Measurements from ENCODE around the gene FOXK1.

Gene FOXK1

DNA sequence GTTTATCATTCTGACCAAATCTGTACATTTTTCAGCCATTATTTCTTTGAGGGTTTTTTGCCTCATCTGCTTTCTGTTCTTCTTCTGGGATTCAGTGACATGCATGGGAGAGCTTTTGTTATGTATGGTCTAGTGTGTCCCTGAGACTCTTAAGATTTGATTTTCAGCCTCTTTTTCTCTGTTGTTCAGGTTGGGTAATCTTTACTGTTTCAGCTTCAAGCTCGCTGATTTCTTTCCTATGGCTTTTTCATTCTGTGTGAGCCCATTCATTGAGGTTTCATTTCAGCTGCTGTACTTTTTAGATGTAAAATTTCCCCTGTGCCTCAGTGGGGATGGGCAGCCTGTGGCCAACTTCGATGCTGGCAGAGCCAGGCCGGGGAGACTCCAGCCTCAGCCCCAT is 38.1 kb downstream of the FOXK1 start:
- no peak for DNase-seq (ENCODE audit: low read depth in 2 of 3, low spot score in 1 of 3)

DNA sequence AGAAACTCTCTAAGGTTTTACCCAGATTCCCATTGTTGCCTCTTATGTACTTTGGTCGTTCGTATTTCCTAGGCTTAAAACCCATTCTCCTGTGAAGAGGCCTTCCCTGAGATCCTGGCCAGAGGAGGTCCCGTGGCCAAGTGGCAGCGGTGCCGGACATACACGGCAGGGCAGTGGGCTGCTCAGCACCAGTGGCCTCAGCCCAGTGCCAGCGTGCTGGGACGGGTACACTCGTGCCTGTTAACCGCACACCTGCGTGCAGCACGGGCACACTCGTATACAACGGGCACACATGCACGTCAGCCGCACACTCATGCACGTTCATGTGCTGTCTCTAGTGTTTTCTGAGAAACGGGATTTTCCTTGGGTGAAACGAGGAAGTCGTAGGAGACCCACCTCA is 40.2 kb downstream of the FOXK1 start:
- DNase-seq (ENCODE audit: low read depth in 2 of 3, low spot score in 1 of 3): no peak

DNA sequence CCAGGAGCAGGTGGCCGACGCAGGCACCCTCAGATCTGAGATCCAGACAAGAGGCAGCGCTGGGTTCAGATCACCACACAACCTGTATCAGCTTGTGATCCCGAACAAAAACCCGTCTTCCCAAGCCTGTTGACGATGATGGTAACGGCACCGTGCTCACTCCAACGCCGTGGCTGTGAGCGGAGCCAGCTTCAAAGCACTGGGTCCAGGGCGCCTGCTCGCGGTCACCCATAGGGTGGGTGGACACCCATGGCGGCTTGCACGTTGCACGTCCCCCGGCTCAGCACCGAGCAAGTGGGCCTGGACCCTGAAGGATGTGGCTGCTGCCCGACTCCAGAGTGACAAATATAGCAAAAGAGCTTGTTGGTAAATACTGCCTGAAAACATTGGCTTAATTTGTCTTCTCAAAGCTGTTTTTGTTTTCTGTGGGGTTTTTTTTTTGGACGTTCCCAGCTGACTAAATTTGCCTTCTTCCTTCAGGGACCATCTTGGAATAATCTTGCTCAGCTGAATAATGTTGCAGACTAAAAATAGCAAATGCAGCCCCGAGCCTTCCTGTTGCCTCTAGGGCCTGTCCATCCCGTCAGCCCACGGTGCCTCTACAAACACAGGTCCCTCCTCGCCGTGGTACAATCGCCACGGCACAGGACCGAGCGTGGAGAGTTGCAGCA is 41.0 kb downstream of the FOXK1 start:
- no peak for DNase-seq (ENCODE audit: low read depth in 2 of 3, low spot score in 1 of 3)

DNA sequence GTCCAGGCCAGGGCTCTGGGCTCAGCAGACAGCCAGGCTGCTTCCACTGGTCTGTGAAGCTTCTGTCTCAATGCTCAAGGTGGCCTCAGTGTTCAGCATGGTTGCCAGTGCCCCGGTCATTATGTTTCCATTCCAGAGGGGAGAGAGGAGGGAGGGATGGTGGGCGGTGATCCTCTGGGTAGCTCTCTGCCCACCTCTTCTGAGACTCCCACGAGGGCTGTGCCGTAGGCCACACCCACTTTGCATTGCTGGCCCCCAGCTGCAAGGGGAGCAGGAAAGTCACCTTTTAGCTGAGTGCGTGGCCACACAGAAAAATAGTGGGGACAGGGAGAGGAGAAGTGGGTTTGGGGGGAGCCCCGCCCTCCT is 42.5 kb downstream of the FOXK1 start:
- DNase-seq (ENCODE audit: low read depth in 2 of 3, low spot score in 1 of 3): no peak

DNA sequence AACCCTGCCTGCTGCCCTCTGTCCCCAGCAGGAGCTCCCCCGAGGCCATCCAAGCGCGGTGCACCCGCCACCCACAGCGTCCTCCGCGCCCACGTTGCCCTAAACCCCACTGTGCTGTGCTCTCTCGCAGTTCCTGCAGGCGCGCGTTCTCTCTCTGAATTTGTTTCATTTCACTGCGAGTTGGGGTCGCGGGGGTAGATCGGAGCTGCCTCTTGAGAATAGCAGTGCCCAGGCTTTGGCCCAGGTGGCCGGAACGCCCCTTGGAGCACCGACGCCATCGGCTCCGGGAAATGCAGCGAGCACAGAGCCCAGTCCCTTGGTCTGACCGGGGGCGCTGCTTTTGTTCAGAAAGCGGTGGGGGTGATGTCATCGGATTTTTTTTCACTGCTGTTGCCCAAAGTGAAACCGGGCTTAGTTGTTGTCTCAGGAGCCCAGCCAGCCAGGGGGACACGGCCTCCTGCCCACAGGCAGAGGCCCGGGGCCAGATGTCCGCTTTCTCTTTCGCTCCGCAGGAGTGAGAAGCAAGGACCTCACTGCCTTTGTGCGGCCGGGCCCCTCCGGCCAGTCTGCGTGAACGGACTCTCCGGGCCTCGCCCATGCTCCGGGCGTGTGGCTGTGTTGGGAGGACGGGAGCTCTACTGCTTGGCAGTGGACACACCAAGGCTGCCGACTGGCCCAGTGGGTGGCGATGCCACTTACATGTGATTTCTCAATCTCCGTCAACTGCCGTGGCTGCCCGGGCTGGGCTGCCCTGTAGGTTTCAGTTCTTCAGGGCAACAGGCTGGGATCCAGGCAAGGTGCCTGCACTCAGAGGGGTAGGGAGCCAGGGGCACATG is 43.1 kb downstream of the FOXK1 start:
- DNase-seq (ENCODE audit: low read depth in 2 of 3, low spot score in 1 of 3): no peak

DNA sequence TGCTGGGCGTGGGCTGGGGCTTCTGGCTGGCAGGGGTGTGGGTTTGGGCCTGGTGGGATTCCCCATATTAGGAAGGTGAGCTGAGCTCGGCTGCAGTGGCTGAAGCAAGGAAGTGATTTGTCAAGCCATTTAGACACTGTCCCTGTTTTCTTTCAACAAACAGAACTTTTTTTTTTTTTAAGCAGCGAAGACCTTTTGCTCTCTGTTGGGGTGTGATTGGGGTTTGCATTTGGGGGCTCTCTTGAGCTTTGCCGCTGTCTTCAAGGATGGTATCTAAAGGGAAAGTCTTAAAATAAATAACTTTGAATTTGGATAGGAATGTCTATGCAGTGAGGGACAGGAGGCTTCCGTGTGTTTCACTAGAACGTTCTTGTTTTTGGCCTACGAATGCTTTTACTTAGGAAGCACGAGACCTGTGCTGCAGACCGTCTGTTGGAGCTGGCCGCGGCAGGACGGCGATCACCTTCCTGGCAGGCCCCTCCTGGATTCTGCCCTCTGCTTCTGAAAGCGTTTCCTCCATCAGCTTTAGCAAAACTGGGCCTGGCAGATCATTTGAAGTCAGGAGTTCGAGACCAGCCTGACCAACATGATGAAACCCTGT is 43.9 kb downstream of the FOXK1 start:
- DNase-seq (ENCODE audit: low read depth in 2 of 3, low spot score in 1 of 3): no peak

DNA sequence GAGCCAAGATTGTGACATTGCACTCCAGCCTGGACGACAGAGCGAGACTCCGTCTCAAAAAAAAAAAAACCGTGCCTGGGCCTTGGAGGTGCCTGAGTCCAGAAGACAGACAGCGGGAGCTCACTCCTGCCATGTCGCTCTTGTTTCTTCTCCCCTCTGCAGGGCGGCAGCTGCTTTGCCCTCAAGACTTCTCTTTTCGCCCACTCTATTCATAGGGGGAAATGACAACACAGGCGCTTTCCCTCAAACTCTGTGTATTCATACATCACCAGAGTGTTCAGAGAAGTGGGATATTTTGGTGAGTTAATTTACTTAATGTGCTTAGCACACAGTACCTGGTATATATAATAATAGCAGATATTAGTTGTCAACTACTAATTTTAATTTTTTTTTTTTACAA is 44.5 kb downstream of the FOXK1 start:
- no peak for DNase-seq (ENCODE audit: low read depth in 2 of 3, low spot score in 1 of 3)

DNA sequence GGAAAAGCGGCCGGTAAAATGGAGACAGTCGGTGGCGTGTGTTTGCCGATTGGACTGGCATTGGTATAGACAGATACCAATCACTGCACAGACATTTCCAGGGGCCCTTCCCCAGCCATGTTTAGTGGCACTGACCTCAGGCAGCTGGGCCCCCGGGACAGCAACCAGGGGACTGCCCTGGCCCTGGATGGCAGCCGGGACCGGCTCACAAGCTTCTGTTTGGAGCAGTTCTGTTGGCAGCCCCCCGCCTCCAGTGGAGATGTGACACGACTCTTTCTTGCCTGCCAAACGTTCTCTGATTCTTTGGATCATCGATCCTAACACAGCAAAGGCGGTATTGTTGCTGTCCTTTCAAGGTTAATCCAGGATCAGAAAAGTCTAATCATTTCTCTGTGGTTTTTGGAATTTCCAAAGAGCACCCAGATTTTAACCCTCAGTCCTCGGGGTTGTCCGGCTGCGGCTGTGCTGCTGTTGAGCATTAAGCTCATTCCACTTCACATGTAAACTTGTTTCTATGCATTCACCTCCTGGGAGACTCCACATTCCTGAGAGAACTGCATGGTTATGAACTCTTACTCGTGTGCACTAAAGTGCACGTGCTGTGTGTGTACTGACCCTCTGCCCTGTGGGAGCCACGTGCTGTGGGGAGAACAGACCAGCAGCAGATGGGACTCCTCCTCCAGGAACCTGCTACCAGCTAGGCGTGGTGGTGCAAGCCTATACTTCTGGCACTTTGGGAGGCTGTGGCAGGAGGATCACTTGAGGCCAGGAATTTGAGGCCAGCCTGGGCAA is 46.0 kb downstream of the FOXK1 start:
- no peak for DNase-seq (ENCODE audit: low read depth in 2 of 3, low spot score in 1 of 3)

DNA sequence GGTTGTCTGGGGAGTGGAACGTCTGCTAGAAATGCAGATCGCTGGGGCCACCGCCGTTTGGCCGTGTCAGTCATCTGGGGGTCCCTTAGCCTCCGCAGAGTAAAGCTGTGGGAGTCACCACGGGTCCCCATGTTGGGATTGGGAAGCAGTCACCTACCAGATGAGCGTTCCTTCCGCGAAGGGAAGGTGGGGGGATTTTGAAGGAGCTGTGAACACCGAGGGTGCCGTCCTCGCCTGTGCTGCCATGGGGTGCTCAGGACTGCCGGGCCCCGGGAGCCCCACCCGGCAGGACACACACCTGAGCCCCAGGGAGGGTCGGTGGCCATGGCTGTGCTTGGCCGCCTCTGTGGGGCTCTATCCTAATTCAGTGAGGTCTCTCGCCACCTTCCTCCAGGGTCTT is 47.2 kb downstream of the FOXK1 start:
- no peak for DNase-seq (ENCODE audit: low read depth in 2 of 3, low spot score in 1 of 3)

DNA sequence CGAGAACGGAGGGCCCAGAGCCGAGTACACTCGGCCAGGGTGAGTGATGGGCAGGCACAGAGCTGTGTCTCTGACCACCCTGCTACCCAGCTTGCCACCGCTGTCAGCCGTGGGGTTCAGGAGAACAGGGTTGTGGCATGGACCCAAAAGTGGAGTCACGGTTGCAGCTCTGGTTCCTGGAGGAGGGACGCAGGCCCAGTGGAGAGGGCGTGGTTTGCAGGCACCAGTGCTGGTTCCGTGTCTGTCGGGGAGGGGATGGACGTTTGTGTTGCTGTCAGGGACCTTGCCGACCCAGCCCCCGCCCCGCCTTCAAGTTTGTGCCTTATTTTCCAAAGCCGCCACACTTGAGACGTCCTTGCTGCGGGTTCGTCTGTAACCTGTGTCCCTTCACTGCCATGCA is 48.2 kb downstream of the FOXK1 start:
- DNase-seq (ENCODE audit: low read depth in 2 of 3, low spot score in 1 of 3): no peak

DNA sequence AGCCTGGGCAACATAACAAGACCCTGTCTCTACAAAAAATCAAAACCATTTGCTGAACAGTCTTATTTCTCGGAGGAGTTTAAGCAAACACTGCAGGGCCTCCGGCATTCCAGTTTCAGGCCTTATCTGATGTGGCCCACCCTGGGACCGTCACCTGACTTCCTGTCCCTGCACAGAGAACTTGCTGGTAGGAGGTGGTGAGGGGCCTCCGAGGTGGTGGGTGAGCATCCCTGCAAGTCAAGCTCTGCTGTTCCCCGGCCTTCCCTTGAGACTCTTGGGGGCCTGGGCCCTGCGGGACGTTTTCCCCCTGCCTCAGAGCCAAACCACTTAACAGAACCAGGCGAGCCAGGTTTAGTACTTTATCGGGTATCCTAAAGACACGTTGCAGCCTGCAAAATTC is 48.9 kb downstream of the FOXK1 start:
- DNase-seq (ENCODE audit: low read depth in 2 of 3, low spot score in 1 of 3): no peak

DNA sequence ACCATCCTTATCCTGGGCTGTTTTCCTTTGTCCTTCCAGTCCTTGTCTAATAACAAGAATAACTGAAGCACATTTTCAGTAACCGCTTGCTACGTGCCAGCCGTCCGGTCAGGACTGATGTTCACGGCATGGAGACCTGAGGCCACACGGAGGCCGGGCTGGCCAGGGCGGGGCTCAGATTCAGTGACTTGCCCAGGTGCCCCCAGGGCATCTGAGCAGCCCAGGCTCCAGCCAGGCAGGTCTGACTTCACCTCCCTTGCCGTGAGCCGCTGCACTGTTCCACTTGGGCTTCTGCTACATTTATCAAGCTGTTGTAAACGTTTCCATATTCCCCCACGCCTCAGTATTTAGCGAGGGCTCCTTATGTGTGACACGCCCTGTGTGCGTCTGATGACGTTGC is 49.7 kb downstream of the FOXK1 start:
- DNase-seq (ENCODE audit: low read depth in 2 of 3, low spot score in 1 of 3): no peak

DNA sequence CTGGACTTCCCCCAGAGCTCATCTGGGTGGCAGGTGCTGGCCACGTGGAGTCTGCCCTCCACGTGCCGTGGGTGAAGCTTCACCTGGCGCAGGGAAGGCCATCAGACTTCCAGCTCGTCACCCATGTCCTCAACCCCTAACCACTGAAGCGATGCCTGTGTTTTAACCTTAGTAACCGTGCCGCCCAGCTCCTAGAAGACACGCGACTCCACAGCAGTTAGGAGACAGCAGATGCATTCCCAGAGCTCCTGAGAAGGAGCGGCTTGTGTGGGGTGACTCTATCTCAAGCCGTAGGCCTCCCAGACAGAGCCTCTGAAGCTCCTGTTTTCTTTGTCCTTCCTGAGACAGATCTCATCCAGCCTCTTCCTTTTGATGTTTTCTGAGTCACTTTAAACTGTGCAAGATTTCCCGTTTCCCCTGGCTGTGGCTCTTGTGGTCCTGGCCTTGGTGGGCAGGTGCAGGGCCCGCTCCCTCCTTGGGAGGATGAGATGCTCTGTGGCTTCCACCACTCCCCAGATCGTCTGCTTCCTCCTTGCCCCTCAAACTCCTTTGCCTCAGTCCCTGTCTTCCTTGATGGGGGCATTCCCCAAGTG is 51.9 kb downstream of the FOXK1 start:
- DNase-seq (ENCODE audit: low read depth in 2 of 3, low spot score in 1 of 3): no peak

DNA sequence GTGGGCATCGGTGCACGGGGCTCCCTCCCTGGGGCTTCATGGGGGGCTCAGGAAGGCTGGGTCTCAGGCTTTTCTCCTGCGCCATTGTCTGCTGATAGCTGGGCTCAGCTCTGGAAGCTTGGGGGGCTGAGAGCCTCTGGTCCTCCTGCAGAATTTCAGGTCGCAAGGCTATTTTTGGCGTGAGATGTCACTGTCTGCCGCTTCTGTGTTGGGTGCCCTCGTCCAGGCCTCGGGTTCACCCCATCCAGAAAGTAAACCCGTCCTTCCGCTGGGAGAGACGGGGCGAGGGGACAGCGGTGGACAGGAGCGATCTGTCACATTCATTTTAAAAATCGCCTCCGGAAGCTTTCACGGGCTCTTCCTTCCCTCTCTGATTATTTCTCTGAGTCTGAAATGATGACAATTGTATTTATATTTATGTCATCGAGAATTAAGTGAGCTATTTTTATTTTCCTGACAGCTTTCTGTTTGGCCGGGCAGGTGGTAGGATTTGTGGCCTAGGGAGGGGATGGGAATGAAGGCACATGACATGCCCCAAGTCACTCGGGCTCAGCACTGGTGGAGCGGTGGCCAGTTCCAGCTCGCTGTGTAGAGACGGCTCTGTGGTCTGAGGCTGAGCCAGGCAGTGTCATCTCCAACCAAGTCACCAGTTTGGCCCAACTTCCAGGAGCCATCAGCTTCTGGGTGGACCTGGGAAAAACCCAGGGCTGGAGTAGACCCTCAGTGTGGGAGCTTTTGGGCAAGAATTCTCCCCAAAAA is 52.7 kb downstream of the FOXK1 start:
- DNase-seq (ENCODE audit: low read depth in 2 of 3, low spot score in 1 of 3): no peak

DNA sequence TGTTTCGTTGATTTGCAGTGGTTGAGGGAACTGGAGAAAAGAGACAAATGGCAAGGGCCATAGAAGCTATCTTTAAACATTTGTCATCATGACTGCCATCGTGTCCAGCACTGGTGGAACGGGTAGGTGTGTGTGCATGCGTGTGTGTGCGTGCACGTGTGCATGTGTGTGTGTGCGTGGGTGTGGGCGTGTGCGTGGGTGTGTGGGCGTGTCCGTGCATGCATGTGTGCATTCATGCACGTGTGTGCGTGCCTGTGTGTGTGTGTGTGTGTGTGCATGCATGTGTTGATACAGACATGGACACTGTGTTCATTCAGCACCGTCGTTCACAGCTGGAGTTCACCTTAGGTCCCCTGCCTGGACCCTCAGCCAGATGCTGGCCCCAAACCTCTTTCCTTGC is 55.2 kb downstream of the FOXK1 start:
- no peak for DNase-seq (ENCODE audit: low read depth in 2 of 3, low spot score in 1 of 3)

DNA sequence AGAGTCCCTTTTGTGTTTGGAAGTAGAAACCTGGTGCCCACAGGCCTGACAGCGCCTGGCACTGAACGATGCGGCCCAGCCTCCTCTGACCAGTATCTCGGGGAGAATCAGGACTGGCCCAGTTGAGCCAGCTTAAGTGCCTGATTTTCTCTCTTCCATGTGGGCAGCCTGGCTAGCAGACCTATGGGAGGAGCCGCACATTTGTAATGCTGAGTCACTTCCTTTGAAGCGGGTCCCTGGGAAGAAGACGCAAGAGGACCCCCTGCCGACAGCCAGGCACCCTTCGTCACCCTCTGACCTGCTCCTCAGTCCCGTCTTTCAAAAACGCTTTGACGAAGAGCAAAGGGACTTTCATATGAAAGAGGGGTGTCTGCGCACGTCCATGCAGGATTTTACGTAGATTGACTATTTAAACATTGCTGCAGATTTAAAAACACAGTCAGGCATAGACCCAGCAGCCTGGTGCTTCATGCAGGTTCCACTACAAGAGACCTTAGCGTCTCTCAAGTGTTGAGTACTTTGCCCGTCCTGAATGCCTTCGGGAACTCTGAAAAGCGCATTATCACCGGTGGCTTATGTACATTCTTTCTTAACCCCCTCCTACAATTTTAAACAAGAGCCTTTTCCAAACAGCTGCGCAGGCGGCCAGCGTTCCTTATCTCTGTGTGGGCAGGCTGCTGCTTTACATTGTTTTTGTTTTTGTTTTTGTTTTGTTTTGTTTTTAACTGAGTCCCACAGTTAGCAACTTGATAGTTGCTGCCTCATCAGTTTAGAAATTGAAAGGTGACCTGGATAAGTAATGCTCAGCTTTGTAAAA is 56.8 kb downstream of the FOXK1 start:
- DNase-seq (ENCODE audit: low read depth in 2 of 3, low spot score in 1 of 3): no peak

DNA sequence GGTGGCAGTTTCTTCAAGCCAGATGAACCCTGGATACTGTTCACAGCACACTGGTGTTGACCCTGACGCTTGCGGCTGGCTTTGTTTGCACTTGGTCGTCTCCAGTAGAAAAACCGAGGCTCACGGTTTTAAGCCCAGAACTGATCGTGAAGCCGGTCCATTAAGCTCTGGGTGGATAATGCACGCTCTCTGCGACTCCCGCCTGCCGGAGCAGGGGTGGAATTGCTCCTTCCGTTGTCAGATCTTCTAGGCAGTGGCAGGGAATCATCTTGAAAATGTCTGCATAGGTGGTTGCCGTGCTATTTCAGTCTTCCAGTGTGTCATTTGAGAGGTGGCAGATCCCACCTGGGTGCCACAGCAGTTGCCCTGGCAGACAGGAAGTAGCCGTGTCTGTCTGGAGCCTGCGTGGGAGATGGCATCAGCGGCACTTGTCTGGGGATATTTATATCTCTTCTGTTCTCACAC is 57.5 kb downstream of the FOXK1 start:
- no peak for DNase-seq (ENCODE audit: low read depth in 2 of 3, low spot score in 1 of 3)

DNA sequence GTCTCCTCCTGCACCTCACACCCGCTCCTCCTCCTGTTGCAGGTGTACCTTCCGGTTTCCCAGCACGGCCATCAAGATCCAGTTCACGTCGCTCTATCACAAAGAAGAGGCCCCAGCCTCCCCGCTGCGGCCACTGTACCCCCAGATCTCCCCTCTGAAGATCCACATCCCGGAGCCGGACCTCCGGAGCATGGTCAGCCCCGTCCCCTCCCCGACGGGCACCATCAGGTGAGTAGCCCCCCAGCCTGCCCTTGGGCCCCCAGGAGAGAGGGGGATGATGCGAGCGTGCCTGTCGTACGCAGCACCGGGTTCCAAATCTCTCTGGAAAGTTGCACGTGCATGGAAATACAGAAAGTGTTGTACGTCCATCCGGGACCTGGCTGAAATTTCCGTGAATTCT is 58.7 kb downstream of the FOXK1 start:
- no peak for DNase-seq (ENCODE audit: low read depth in 2 of 3, low spot score in 1 of 3)

DNA sequence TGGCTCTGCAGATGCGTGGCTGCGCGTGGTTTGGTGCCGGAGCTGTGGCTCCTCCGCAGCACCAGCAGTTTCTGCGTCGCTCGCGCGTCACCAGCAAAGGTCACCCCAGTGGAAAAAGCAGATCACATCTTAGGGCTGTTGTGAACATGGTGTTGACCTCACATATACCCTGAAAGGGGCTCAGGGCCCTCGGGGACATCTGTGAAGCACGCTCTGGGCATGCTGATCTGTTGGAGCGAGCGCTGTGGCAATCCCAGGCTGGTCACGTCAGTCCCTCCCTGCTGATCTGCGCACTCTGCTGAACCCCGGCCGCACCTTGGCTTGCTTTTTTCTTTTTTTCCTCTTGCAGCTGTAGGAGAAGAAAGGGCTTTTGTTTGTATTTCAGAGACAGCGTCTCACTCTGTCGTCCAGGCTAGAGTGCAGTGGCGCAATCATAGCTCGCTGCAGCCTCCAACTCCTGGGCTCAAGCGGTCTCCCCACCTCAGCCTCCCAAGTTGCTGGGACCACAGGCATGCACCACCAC is 60.0 kb downstream of the FOXK1 start:
- DNase-seq (ENCODE audit: low read depth in 2 of 3, low spot score in 1 of 3): no peak
